Esophagus squamous epithelium (tissue), 5 donors: ENCODE measurements around the gene ZBTB46. TPM values are rescaled to one million over a fixed set of nuclear protein-coding genes. Genes with fewer than 3 reads are reported as not detected.
"Not testable (repeated sequence)": the region's sequence is repeated elsewhere in the genome, so short reads cannot be mapped to it uniquely, and the experiment has no call there.

ENCODE experiments used
- DNase-seq: peaks from one replicate; lab custom pipeline; 2025; lab: John Stamatoyannopoulos, UW
- H3K27ac ChIP-seq, 4 donors: fragments of 200-600 bp; sonication (generic); one replicate each; pipeline ENCODE4 v1.5.1; 2016 to 2019; ENCODE audit warnings: mild to moderate bottlenecking in 1 of 4
- H3K27me3 ChIP-seq, 4 donors: fragments of 200-600 bp; sonication (generic); 1 replicate in 3 of 4; 2 replicates in 1 of 4; pipeline versions ENCODE4 v1.5.1 to v1.6.0; 2017 to 2021; ENCODE audit warnings: antibody characterized with exemption in 1 of 4
- H3K36me3 ChIP-seq, 3 donors: fragments of 200-600 bp; sonication (generic); one replicate each; pipeline ENCODE4 v1.5.1; 2016 to 2019
- H3K4me1 ChIP-seq, 3 donors: fragments of 200-600 bp; sonication (generic); one replicate each; pipeline ENCODE4 v1.5.1; 2017 to 2019
- H3K4me3 ChIP-seq, 4 donors: fragments of 200-600 bp; sonication (generic); 1 replicate in 3 of 4; 2 replicates in 1 of 4; pipeline ENCODE4 v1.5.1; 2016 to 2019; ENCODE audit warnings: mild to moderate bottlenecking in 2 of 4, moderate library complexity in 1 of 4
- H3K9me3 ChIP-seq, 3 donors: fragments of 200-600 bp; sonication (generic); one replicate each; pipeline ENCODE4 v1.5.1; 2016 to 2019
- POLR2A ChIP-seq, 4 donors: fragments of 450-650 bp; IDR thresholded peaks; one replicate each; pipeline ENCODE4 v1.6.1; 2017; ENCODE audit warnings: antibody characterized with exemption in 4 of 4, mild to moderate bottlenecking in 4 of 4, moderate library complexity in 3 of 4
- WGBS, 2 donors: methylation state at CpG; one replicate each; pipeline ENCODE4 v1.1.5; 2018; 5-methylcytosine and 5-hydroxymethylcytosine counted together
- intact Hi-C: fragments of 100-400 bp; cut with DNase I; formaldehyde crosslinking; loops from one replicate; pipeline ENCODE4 v1.15.0; 2022
- total RNA-seq, 4 donors: library from RNA; depleted of rRNA; stranded (reverse); fragments of >200 nt; gene quantifications; one replicate each; pipeline ENCODE4 v1.1.0, GENCODE V29; 2016
- TF ChIP-seq, protein P1 (sequence below), 6 experiments: fragments of 450-650 bp in 4 of 6; fragments of 200-600 bp in 2 of 6; sonication (generic) in 2 of 6; IDR thresholded peaks; one replicate each; pipeline ENCODE4 v1.5.1; 2016 to 2019; ENCODE audit warnings: antibody characterized with exemption in 6 of 6, mild to moderate bottlenecking in 4 of 6, moderate library complexity in 4 of 6
- donor health status: DM: yes; HTN: yes; CAD: no.

The ZBTB46 gene
- total RNA-seq, 4 donors from 2014 or later = 0.79 to 4.2 (median 2.0) TPM

- H3K4me3 ChIP-seq = no peak overlapping the region
- H3K27ac ChIP-seq = peak overlapping the region; percentile 57 to 87 (median 73)
- H3K4me1 ChIP-seq = peaks cover 0 to 18% (median 8%) of the 10 kb centered on the region in 3 donors
- TF ChIP-seq, protein P1, sequence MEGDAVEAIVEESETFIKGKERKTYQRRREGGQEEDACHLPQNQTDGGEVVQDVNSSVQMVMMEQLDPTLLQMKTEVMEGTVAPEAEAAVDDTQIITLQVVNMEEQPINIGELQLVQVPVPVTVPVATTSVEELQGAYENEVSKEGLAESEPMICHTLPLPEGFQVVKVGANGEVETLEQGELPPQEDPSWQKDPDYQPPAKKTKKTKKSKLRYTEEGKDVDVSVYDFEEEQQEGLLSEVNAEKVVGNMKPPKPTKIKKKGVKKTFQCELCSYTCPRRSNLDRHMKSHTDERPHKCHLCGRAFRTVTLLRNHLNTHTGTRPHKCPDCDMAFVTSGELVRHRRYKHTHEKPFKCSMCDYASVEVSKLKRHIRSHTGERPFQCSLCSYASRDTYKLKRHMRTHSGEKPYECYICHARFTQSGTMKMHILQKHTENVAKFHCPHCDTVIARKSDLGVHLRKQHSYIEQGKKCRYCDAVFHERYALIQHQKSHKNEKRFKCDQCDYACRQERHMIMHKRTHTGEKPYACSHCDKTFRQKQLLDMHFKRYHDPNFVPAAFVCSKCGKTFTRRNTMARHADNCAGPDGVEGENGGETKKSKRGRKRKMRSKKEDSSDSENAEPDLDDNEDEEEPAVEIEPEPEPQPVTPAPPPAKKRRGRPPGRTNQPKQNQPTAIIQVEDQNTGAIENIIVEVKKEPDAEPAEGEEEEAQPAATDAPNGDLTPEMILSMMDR (IDR thresholded peaks at IDR 0.05) = no peak
- TF ChIP-seq POLR2A (IDR thresholded peaks at IDR 0.05) = no peak
- WGBS, 2 donors = 13 to 39% methylated on average over 9 to 12 of the region's 14 CpGs
- H3K27me3 ChIP-seq = no peaks in the 10 kb centered on the region
- intact Hi-C loops = no loop called here
- H3K9me3 ChIP-seq = no peaks in the 10 kb centered on the region
- peaks cover 41 to 100% (median 67%) of the 10 kb centered on the region in 3 donors for H3K36me3 ChIP-seq
- DNase-seq = no peak
These were observed 42.5 kb upstream of the ZBTB46 start for GRCh38 chr20:63873477-63873971.

- intact Hi-C loops = no loop called here
- H3K4me1 ChIP-seq = peaks cover 19 to 57% (median 32%) of the 10 kb centered on the region in 3 donors
- no peaks in the 10 kb centered on the region for H3K27me3 ChIP-seq
- peaks cover 5 to 58% (median 25%) of the 10 kb centered on the region in 3 donors for H3K36me3 ChIP-seq
- H3K4me3 ChIP-seq = no peak overlapping the region
- DNase-seq = no peak
- no peak overlapping the region for H3K27ac ChIP-seq
- 89 to 90% methylated on average over 5 of the region's 5 CpGs for WGBS, 2 donors
- no peak for TF ChIP-seq POLR2A (IDR thresholded peaks at IDR 0.05)
- TF ChIP-seq, protein P1 (IDR thresholded peaks at IDR 0.05) = no peak
- H3K9me3 ChIP-seq = no peaks in the 10 kb centered on the region
These were observed 37.2 kb upstream of the ZBTB46 start for GRCh38 chr20:63868264-63868663.

DNA sequence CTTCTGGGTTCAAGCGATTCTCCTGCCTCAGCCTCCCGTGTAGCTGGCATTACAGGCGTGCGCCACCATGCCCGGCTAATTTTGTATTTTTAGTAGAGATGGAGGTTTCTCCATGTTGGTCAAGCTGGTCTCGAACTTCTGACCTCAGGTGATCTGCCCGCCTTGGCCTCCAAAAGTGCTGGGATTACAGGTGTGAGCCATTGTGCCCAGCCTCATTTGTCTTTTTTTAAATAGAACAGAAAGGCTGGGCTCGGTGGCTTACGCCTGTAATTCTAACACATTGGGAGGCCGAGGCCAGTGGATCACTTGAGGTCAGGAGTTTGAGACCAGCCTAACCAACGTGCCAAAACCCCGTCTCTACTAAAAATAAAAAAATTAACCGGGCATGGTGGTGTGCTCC lies 36.0 kb upstream of the ZBTB46 start:
- DNase-seq, intact Hi-C loops, H3K27me3 ChIP-seq, H3K4me3 ChIP-seq, H3K9me3 ChIP-seq: not testable (repeated sequence)
- Histone ChIP-seq H3K36me3 (peaks cover 0 to 58% (median 25%) of the 10 kb centered on the region in 3 donors), H3K4me1 (peaks cover 23 to 56% (median 32%) of the 10 kb centered on the region in 3 donors), H3K27ac (peak overlapping the region in 1 of 4 donors; percentile 6)
- 88 to 95% methylated on average over 11 of the region's 13 CpGs for WGBS, 2 donors

- H3K36me3 ChIP-seq = peaks cover 0 to 53% (median 18%) of the 10 kb centered on the region in 3 donors
- intact Hi-C loops = no loop called here
- no peaks in the 10 kb centered on the region for H3K9me3 ChIP-seq
- H3K4me1 ChIP-seq = peaks cover 23 to 56% (median 32%) of the 10 kb centered on the region in 3 donors
- no peaks in the 10 kb centered on the region for H3K27me3 ChIP-seq
- peak within 1 kb of the TSS; percentile 97 to 100 (median 98) for H3K27ac ChIP-seq
- WGBS, 2 donors = 0% methylated on average over 6 to 7 of the region's 68 CpGs
- peak in 3 of 4 donors; percentile 62 to 94 (median 91) for TF ChIP-seq POLR2A (IDR thresholded peaks at IDR 0.05)
- TF ChIP-seq, protein P1 (IDR thresholded peaks at IDR 0.05) = peak in 1 of 6 experiments; percentile 19
- peak; percentile 89 for DNase-seq
- H3K4me3 ChIP-seq = peak within 1 kb of the TSS; percentile 82 to 98 (median 96)
These were observed 34.0 kb upstream of the ZBTB46 start, which contains the start of gene TPD52L2 for GRCh38 chr20:63864978-63865640. TPD52L2 (plus strand) TSS chr20:63865270; CDS start chr20:63865366, 96 bp downstream.

DNA sequence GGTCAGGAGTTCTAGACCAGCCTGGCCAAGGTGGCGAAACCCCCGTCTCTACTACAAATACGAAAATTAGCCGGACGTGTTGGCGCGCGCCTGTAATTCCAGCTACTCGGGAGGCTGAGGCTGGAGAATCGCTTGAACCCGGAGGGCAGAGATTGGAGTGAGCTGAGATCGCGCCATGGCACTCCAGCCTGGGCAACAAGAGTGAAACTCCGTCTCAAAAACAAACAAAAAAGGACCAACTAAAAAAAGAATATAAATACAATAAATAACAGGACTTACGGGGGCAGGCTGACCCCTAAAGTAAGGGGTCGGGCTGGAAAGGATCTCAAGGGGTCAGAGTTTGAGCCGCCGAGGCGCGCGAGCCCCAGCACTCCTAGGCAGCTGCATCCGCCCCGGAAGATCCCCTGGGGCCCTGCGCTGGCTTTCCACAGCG lies 33.5 kb upstream of the ZBTB46 start:
- DNase-seq = no peak
- TF ChIP-seq POLR2A (IDR thresholded peaks at IDR 0.05) = no peak
- TF ChIP-seq, protein P1 (IDR thresholded peaks at IDR 0.05) = no peak
- H3K4me1 ChIP-seq = peaks cover 23 to 57% (median 32%) of the 10 kb centered on the region in 3 donors
- intact Hi-C loops = no loop called here
- H3K36me3 ChIP-seq = peaks cover 0 to 47% (median 18%) of the 10 kb centered on the region in 3 donors
- peak overlapping the region; percentile 82 to 98 (median 96) for H3K4me3 ChIP-seq
- 0% methylated on average over 24 to 25 of the region's 25 CpGs for WGBS, 2 donors
- H3K9me3 ChIP-seq = no peaks in the 10 kb centered on the region
- H3K27me3 ChIP-seq = no peaks in the 10 kb centered on the region
- peak overlapping the region; percentile 97 to 100 (median 98) for H3K27ac ChIP-seq
